ENCODE data around the gene RNGTT.
"Not testable (repeated sequence)": the region's sequence is repeated elsewhere in the genome, so short reads cannot be mapped to it uniquely, and the experiment has no call there.

- TF ChIP-seq CTCF (IDR thresholded peaks at IDR 0.05; ENCODE audit: poor library complexity); EZH2phosphoT487 (IDR thresholded peaks at IDR 0.05; ENCODE audit: low read depth, severe bottlenecking, unreplicated experiment): not testable (repeated sequence)
These were observed 130.3 kb downstream of the RNGTT start for GRCh38 chr6:88833071-88833470.

All from hepatocyte (in vitro differentiated cells).